ENCODE data around the gene ATG4C. TPM values are rescaled to one million over a fixed set of nuclear protein-coding genes. Genes with fewer than 3 reads are reported as not detected.
"Not testable (repeated sequence)": the region's sequence is repeated elsewhere in the genome, so short reads cannot be mapped to it uniquely, and the experiment has no call there.

Gene ATG4C
- total RNA-seq = 10 to 100 TPM in 1 of 2 donors, 1 to 10 TPM in 1; 6.8 to 10.2 TPM
- polyA plus RNA-seq (ENCODE audit: insufficient read depth, low read depth, low replicate concordance) = 8.6 TPM
- long read RNA-seq, donor 1, transcript ATG4C-201 (11 exons, 2,938 nt) = major isoform, 5 of 5 reads
- long read RNA-seq, donor 1, partial matches to known transcripts = 0 of 5 reads
- long read RNA-seq, donor 1, other reads (novel, unspliced or antisense) = 0 of 5 reads
- long read RNA-seq, donor 2, partial matches to known transcripts = 0 of 4 reads
- long read RNA-seq, donor 2, other reads (novel, unspliced or antisense) = 0 of 4 reads

- H3K4me1 ChIP-seq = peaks cover 8% of the 10 kb centered on the region
- DNase-seq = peak; percentile 99
- H3K36me3 ChIP-seq (ENCODE audit: low read depth, missing control alignments) = no peaks in the 10 kb centered on the region
- no peaks in the 10 kb centered on the region for H3K9me3 ChIP-seq
- TF ChIP-seq CTCF (IDR thresholded peaks at IDR 0.05) (peak in 1 of 3 experiments; percentile 12), POLR2A (IDR thresholded peaks at IDR 0.05) (no peak)
- H3K27me3 ChIP-seq = no peaks in the 10 kb centered on the region
- intact Hi-C loops (cut with DNase I; ENCODE audit: low total_unique reads) = no loop called here
- WGBS, 2 donors = 0% methylated on average over 36 to 38 of the region's 38 CpGs
- peak within 1 kb of the TSS; percentile 76 to 80 for H3K4me3 ChIP-seq
- H3K27ac ChIP-seq = peak within 1 kb of the TSS; percentile 85 to 92
Measured at GRCh38 chr1:62783736-62784508, at the start of gene ATG4C. Gene ATG4C, plus strand, starts transcription at chr1:62784132. Its CDS starts 19,655 bp downstream, at chr1:62803787.

GRCh38 chr1:62735491-62736171 is 48.3 kb upstream of the ATG4C start:
- Histone ChIP-seq H3K9me3 (no peaks in the 10 kb centered on the region), H3K36me3 (ENCODE audit: low read depth, missing control alignments) (no peaks in the 10 kb centered on the region), H3K4me3 (no peak overlapping the region), H3K27ac (no peak overlapping the region), H3K27me3 (no peaks in the 10 kb centered on the region), H3K4me1 (no peaks in the 10 kb centered on the region)
- no peak for DNase-seq
- WGBS, 2 donors = 54 to 68% methylated on average over 3 of the region's 3 CpGs
- intact Hi-C loops (cut with DNase I; ENCODE audit: low total_unique reads) = no loop called here
- TF ChIP-seq POLR2A (IDR thresholded peaks at IDR 0.05) = no peak
- no peak for TF ChIP-seq CTCF (IDR thresholded peaks at IDR 0.05)

- not testable (repeated sequence) for H3K36me3 ChIP-seq (ENCODE audit: low read depth, missing control alignments); H3K27me3 ChIP-seq; H3K4me1 ChIP-seq; DNase-seq; H3K27ac ChIP-seq; H3K4me3 ChIP-seq; H3K9me3 ChIP-seq
- 88 to 89% methylated on average over 3 of the region's 3 CpGs for WGBS, 2 donors
- intact Hi-C loops (cut with DNase I; ENCODE audit: low total_unique reads) = loop anchor here (10.0 kb wide), 1 partner anchor 236 kb away; no protein-coding TSS in a partner anchor
Measured at GRCh38 chr1:62740701-62741100, 43.2 kb upstream of the ATG4C start.

- no peak overlapping the region for H3K27ac ChIP-seq
- DNase-seq = no peak
- intact Hi-C loops (cut with DNase I; ENCODE audit: low total_unique reads) = loop anchor here (10.0 kb wide), 1 partner anchor 240 kb away; no protein-coding TSS in a partner anchor
- no peaks in the 10 kb centered on the region for H3K27me3 ChIP-seq
- no peak overlapping the region for H3K4me3 ChIP-seq
- WGBS, 2 donors = 32 to 50% methylated on average over 3 of the region's 3 CpGs
- TF ChIP-seq POLR2A (IDR thresholded peaks at IDR 0.05) (no peak), CTCF (IDR thresholded peaks at IDR 0.05) (no peak)
- no peaks in the 10 kb centered on the region for H3K9me3 ChIP-seq
- no peaks in the 10 kb centered on the region for H3K36me3 ChIP-seq (ENCODE audit: low read depth, missing control alignments)
- H3K4me1 ChIP-seq = peaks cover 5% of the 10 kb centered on the region
Measured at GRCh38 chr1:62744611-62745577, 39.0 kb upstream of the ATG4C start.

All from testis (tissue), 5 donors.